Measurements from ENCODE around the gene ZGPAT.

Gene ZGPAT

DNA sequence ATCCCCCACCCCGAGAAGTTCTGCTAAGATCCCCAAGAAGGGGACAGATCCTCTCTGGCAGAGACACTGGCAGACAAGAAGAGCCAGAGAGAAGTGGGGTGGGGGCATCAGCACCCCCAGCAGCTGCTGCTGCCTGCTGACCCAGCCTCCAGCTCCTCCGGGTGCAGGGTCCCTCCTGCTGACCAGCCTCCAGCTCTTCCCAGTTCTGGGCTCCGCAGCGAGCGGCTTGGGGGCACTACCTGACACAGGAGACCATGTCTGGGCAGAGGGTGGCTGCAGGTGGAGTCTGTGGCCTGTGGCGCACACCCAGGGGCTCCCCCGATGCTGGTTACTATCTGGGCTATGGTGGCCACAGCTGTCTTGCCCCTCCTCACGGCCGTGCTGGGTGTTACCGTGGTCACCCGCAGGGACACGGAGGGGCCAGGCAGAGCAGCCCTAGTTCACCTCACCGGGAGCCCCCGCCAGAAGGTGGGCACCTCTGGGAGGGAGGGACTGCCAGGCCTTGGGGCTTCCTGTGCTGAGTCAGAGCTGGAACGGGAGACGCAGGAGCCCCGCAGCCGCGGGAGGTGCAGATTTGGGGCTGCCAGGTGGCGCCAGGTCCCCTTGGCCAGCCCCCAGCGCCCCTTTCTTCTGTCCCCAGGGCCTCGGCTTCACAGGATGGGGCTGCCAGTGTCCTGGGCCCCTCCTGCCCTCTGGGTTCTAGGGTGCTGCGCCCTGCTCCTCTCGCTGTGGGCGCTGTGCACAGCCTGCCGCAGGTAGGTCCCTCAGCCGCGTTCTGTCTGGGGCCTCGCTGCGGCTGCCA, 29.3 kb downstream of the ZGPAT start:
- no peak for TF ChIP-seq CTCF (conservative IDR thresholded peaks at IDR 0.05; ENCODE audit: low read depth, low read length)
- peak overlapping the region; percentile 94 for H3K4me2 ChIP-seq
- H3K79me2 ChIP-seq (ENCODE audit: insufficient read depth, low read depth), result peaks cover 17% of the 10 kb centered on the region; the same call in 1 of the 2 replicates
- peak overlapping the region; percentile 60 for H3K4me3 ChIP-seq (IDR thresholded peaks at IDR 0.05; ENCODE audit: insufficient read depth, low read depth, low read length)
- H3K36me3 ChIP-seq (ENCODE audit: insufficient read depth), result no peaks in the 10 kb centered on the region
- H3K27me3 ChIP-seq (ENCODE audit: insufficient read depth, low read depth), result no peaks in the 10 kb centered on the region
- peak overlapping the region; percentile 80 for H3K27ac ChIP-seq
- no peak overlapping the region for H2AFZ ChIP-seq (ENCODE audit: low read depth)
- no peaks in the 10 kb centered on the region for H4K20me1 ChIP-seq (ENCODE audit: insufficient read depth)
- H3K4me1 ChIP-seq (ENCODE audit: low read depth, poor library complexity, severe bottlenecking), result peaks cover 45% of the 10 kb centered on the region
- H3K9ac ChIP-seq, result peak overlapping the region; percentile 75

- H3K4me2 ChIP-seq, result peak overlapping the region; percentile 94
- H3K27ac ChIP-seq, result peak overlapping the region; percentile 80
- no peaks in the 10 kb centered on the region for H3K27me3 ChIP-seq (ENCODE audit: insufficient read depth, low read depth)
- H4K20me1 ChIP-seq (ENCODE audit: insufficient read depth), result no peaks in the 10 kb centered on the region
- H3K4me3 ChIP-seq (IDR thresholded peaks at IDR 0.05; ENCODE audit: insufficient read depth, low read depth, low read length), result no peak overlapping the region
- H3K4me1 ChIP-seq (ENCODE audit: low read depth, poor library complexity, severe bottlenecking), result peaks cover 40% of the 10 kb centered on the region
- H2AFZ ChIP-seq (ENCODE audit: low read depth), result no peak overlapping the region
- H3K9ac ChIP-seq, result peak overlapping the region; percentile 75
- TF ChIP-seq CTCF (conservative IDR thresholded peaks at IDR 0.05; ENCODE audit: low read depth, low read length), result no peak
- H3K79me2 ChIP-seq (ENCODE audit: insufficient read depth, low read depth), result peaks cover 11% of the 10 kb centered on the region; the same call in 1 of the 2 replicates
- no peaks in the 10 kb centered on the region for H3K36me3 ChIP-seq (ENCODE audit: insufficient read depth)
Observed at GRCh38 chr20:63737695-63737944, 29.8 kb downstream of the ZGPAT start.

- Histone ChIP-seq H3K4me3 (IDR thresholded peaks at IDR 0.05; ENCODE audit: insufficient read depth, low read depth, low read length) (no peak overlapping the region), H3K36me3 (ENCODE audit: insufficient read depth) (no peaks in the 10 kb centered on the region), H3K27me3 (ENCODE audit: insufficient read depth, low read depth) (no peaks in the 10 kb centered on the region), H3K27ac (peak overlapping the region; percentile 80), H3K4me2 (peak overlapping the region; percentile 94), H3K79me2 (ENCODE audit: insufficient read depth, low read depth) (peaks cover 8% of the 10 kb centered on the region; the same call in 1 of the 2 replicates), H3K9ac (peak overlapping the region; percentile 75; the same call in 1 of the 2 replicates), H4K20me1 (ENCODE audit: insufficient read depth) (no peaks in the 10 kb centered on the region), H3K4me1 (ENCODE audit: low read depth, poor library complexity, severe bottlenecking) (peaks cover 35% of the 10 kb centered on the region), H2AFZ (ENCODE audit: low read depth) (no peak overlapping the region)
- TF ChIP-seq CTCF (conservative IDR thresholded peaks at IDR 0.05; ENCODE audit: low read depth, low read length), result no peak
Observed at GRCh38 chr20:63737945-63738686, 30.3 kb downstream of the ZGPAT start.

DNA sequence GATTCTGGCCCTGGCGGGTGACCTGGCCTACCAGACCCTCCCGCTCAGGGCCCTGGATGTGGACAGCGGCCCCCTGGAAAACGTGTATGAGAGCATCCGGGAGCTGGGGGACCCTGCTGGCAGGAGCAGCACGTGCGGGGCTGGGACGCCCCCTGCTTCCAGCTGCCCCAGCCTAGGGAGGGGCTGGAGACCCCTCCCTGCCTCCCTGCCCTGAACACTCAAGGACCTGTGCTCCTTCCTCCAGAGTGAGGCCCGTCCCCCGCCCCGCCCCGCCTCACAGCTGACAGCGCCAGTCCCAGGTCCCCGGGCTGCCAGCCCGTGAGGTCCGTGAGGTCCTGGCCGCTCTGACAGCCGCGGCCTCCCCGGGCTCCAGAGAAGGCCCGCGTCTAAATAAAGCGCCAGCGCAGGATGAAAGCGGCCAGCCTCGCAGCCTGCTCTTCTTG, 30.9 kb downstream of the ZGPAT start:
- no peaks in the 10 kb centered on the region for H3K36me3 ChIP-seq (ENCODE audit: insufficient read depth)
- no peak overlapping the region for H2AFZ ChIP-seq (ENCODE audit: low read depth)
- TF ChIP-seq CTCF (conservative IDR thresholded peaks at IDR 0.05; ENCODE audit: low read depth, low read length), result no peak
- H3K4me3 ChIP-seq (IDR thresholded peaks at IDR 0.05; ENCODE audit: insufficient read depth, low read depth, low read length), result no peak overlapping the region
- no peaks in the 10 kb centered on the region for H4K20me1 ChIP-seq (ENCODE audit: insufficient read depth)
- H3K4me2 ChIP-seq, result peak overlapping the region; percentile 94
- H3K79me2 ChIP-seq (ENCODE audit: insufficient read depth, low read depth), result peaks cover 8% of the 10 kb centered on the region; the same call in 1 of the 2 replicates
- no peaks in the 10 kb centered on the region for H3K27me3 ChIP-seq (ENCODE audit: insufficient read depth, low read depth)
- H3K4me1 ChIP-seq (ENCODE audit: low read depth, poor library complexity, severe bottlenecking), result peaks cover 31% of the 10 kb centered on the region
- H3K27ac ChIP-seq, result peak overlapping the region; percentile 28; the same call in 1 of the 2 replicates
- H3K9ac ChIP-seq, result peak overlapping the region; percentile 75; the same call in 1 of the 2 replicates

Data from KMS-11 (cell line).